Activated naive CD4-positive, alpha-beta T cell treated with Interleukin-2 at 50 U/mL for 16 hours (primary cell): ENCODE data around the gene PRODH.
A peak's percentile ranks its signal among the peaks of the same experiment; 100 is the strongest.
"Not testable (repeated sequence)": the region's sequence is repeated elsewhere in the genome, so short reads cannot be mapped to it uniquely, and the experiment has no call there.

Experiments
- DNase-seq: peaks from one replicate; pipeline ENCODE4 v3.0.0-alpha.2; 2020

The PRODH gene

DNA sequence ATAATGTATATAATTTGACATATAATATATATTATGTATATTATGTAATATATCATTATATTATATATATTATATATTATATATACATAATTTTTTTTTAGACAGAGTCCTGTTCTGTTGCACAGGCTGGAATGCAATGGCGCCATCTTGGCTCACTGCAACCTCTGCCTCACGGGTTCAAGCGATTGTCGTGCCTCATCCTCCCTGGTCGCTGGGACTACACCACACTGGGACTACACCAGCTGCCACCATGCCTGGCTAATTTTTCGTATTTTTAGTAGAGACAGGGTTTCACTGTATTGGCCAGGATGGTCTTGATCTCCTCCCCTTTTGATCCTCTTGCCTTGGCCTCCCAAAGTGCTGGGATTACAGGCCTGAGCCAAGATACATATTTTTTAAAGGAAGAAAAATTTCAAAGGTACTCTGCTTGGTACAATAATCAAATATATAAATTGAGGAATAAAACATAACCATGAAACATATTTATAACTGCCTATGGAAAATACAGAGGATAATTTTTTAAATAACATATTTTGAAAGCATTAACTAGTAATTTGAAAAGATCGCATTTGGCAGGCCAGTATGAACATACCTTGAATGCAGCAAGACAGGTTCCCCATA lies 39.9 kb downstream of the PRODH start:
- not testable (repeated sequence) for DNase-seq

DNA sequence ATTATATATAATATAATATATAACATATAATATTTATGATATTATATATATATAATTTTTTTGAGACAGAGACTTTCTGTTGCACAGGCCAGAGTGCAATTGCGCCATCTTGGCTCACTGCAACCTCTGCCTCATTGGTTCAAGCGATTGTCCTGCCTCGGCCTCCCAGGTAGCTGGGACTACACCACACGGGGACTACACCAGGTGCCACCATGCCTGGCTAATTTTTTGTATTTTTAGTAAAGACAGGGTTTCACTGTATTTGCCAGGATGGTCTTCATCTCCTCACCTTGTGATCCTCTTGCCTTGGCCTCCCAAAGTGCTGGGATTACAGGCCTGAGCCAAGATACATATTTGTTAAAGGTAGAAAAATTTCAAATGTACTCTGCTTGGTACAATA lies 42.3 kb downstream of the PRODH start:
- DNase-seq = not testable (repeated sequence)

DNA sequence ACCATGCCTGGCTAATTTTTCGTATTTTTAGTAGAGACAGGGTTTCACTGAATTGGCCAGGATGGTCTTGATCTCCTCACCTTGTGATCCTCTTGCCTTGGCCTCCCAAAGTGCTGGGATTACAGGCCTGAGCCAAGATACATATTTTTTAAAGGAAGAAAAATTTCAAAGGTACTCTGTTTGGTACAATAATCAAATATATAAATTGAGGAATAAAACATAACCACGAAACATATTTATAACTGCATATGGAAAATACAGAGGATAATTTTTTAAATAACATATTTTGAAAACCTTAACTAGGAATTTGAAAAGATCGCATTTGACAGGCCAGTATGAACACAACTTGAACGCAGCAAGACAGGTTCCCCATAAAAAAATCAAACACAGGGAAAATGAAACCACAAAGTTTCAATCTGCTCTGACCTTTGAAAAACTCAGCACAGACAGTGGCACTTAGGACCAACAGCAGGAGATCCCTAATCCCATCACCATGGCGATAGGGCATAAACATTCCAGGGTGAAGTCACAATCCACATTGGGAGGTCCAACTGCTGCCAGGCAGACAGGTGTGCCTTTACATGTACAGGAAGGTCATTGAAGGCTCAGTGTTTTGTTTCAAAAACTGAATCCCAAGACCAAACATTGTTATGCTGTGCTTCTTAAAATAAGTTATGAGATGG lies 45.4 kb downstream of the PRODH start:
- DNase-seq = not testable (repeated sequence)

DNA sequence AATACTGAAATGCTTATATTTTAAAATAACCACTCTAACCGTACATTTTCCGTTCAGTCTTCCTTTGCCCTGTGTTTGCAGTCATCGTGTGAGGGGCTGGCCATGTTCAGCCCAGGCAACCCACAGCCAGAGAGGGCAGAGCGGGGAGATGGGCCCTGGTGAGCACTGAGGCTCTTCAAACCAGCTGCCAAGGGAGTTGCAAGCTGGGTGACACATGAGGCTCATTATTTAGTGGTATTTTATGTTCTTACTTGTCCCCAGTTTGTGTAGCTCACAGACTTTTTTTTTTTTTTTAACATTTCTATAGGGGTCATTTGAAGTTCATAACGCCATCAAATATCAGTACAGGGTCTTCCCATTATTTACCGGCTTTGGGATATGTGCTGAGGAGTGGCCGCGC lies 48.0 kb downstream of the PRODH start:
- DNase-seq = no peak

DNA sequence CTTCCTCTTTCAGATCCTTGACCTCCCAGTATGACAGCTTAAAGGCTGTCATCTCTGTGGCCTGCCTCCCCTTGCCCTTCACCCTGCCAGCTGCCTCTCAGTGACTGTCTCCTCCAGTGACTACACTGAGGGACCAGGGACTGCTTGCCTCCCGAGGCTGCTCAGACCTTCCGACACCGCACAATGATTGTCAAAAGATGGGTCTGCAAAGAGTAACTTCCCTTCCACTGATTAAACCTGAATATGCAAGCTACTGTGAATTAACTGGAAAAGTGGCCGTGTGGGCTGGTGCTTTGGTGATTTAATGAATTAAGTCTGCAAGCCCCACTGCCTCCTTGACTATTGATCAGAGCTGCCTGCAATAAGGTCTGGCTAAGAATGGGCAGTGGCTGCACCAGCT lies 51.6 kb downstream of the PRODH start:
- not testable (repeated sequence) for DNase-seq

DNA sequence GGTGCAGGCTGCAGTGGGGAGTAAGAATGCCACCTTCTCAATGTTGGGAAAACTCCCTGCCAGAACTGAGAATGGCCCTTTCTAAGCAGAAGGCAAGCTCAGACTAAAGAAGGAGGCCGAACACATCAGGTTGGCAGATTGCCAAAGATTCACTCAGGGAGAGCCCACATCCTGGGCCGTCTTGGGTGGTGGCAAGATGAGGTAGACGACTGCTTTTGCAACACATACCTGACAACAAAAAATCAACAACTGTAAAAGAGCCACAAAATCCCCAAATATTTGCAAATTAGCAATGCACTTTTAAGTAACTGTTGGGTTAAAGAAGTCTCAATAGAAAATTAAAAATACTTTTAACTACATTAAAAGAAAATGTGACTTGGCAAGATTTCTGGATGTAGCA lies 54.8 kb downstream of the PRODH start:
- peak; percentile 16 for DNase-seq
